Measurements from ENCODE around the gene DCN. TPM values are rescaled to one million over a fixed set of nuclear protein-coding genes. Genes with fewer than 3 reads are reported as not detected.

Gene DCN
- total RNA-seq, 1 donor from 2014 or later = 0.57 TPM

DNA sequence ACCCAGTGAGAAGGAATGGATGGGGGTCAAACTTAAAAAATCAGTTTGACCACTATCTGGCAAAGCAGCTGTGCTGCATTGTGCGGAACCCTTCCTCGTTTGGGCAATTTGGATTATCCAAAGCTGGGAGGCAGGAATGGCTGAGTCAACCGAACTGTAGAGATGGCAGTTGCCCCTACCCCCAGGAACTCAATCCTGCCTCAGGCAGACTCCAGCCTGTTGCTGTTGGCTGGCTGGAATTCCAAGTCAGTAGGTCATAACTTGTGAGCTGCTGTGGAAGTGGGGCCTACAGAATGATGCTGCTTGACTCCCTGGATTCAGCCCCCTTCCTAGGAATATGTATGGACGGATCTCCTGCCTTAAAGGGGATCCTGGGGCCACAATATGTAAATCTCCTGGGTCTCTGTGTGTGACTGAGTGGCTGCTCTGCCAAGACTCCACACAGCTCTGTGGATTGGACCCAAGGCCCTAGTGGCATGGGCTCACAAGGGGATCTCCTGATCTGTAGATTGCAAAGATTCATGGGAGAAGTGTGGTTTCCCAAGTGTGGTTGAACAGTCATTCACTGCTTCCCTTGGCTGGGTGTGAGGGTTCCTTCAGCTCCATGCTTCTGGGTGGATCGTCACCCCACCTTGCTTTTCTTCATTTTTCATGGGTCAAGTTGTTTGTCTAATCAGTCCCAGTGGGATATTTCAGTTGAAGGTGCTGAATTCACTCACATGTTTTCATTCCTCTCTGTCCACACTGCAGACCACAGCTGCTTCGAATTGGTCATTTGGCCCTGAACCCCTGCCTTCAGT lies 90.5 kb downstream of the DCN start:
- Mint-ChIP-seq H3K4me1 (ENCODE audit: low read depth, unreplicated experiment) (peaks cover 18% of the 10 kb centered on the region), H3K36me3 (ENCODE audit: low read depth, unreplicated experiment) (peaks cover 3% of the 10 kb centered on the region), H3K27me3 (ENCODE audit: low read depth, unreplicated experiment) (no peaks in the 10 kb centered on the region), H3K9me3 (ENCODE audit: unreplicated experiment) (peaks cover 28% of the 10 kb centered on the region), H3K27ac (ENCODE audit: unreplicated experiment) (no peak overlapping the region), H3K4me3 (ENCODE audit: unreplicated experiment) (no peak overlapping the region)
- peak; percentile 52 for DNase-seq (ENCODE audit: low read depth)
- Histone ChIP-seq H3K4me3 (ENCODE audit: insufficient read depth, low read depth, low read length) (no peak overlapping the region), H3K4me2 (ENCODE audit: low read length) (no peak overlapping the region), H2AFZ (ENCODE audit: low read depth, low read length) (no peak overlapping the region), H3K36me3 (ENCODE audit: insufficient read depth, low read length) (no peaks in the 10 kb centered on the region), H3K9ac (ENCODE audit: low read length) (no peak overlapping the region), H3K9me3 (ENCODE audit: insufficient read depth, low read depth, low read length) (no peaks in the 10 kb centered on the region), H3K27ac (ENCODE audit: low read depth, low read length) (no peak overlapping the region), H3K79me2 (ENCODE audit: insufficient read depth, low read length) (no peaks in the 10 kb centered on the region), H3K4me1 (ENCODE audit: insufficient read depth, low read length) (no peaks in the 10 kb centered on the region), H4K20me1 (ENCODE audit: insufficient read depth, low read length) (no peaks in the 10 kb centered on the region), H3K27me3 (ENCODE audit: insufficient read depth, low read length) (no peaks in the 10 kb centered on the region)
- TF ChIP-seq CTCF (IDR thresholded peaks at IDR 0.05; ENCODE audit: insufficient read depth, low read depth, low read length) (no peak), EZH2 (IDR thresholded peaks at IDR 0.05; ENCODE audit: insufficient read depth, low read length) (no peak)
- FAIRE-seq = no peak

Other genes with a start within 250 kb of the DCN start
- gene CCER1, start 227.6 kb downstream of the DCN start, total RNA-seq = not detected in 2 replicates
- 0.26 and 0.39 TPM in 2 replicates for gene EPYC, start 177.8 kb downstream of the DCN start, total RNA-seq
- not detected in 2 replicates for gene KERA, start 124.8 kb downstream of the DCN start, total RNA-seq
- gene LUM, start 71.3 kb downstream of the DCN start, total RNA-seq = 76.4 and 128 TPM in 2 replicates

All from astrocyte (in vitro differentiated cells and primary cell).